Heart right ventricle (tissue), 16 donors: ENCODE measurements around the gene HSD3B1. TPM values are rescaled to one million over a fixed set of nuclear protein-coding genes. Genes with fewer than 3 reads are reported as not detected.
"Not testable (repeated sequence)": the region's sequence is repeated elsewhere in the genome, so short reads cannot be mapped to it uniquely, and the experiment has no call there.

Experiments used
- ATAC-seq, 8 donors: fragments of 200-7000 bp; cut with Tn5 transposase; one replicate each; pipeline ENCODE4 v1.9.1; 2020; ENCODE audit warnings: mild to moderate bottlenecking in 8 of 8, moderate library complexity in 8 of 8, moderate number of reproducible peaks in 1 of 8
- DNase-seq, 2 donors: peaks; one replicate each; pipeline ENCODE4 v3.0.0-alpha.2; 2020
- H3K27ac ChIP-seq, 10 donors: fragments of 200-600 bp; sonication (generic) in 2 of 10; one replicate each; pipeline versions ENCODE4 v1.5.0 to v1.8.0; 2020 to 2022; ENCODE audit warnings: mild to moderate bottlenecking in 3 of 10
- H3K27me3 ChIP-seq, 7 donors: fragments of 200-600 bp; one replicate each; pipeline ENCODE4 v1.8.0; 2021 to 2022; ENCODE audit warnings: mild to moderate bottlenecking in 2 of 7
- H3K36me3 ChIP-seq, 9 donors: fragments of 200-600 bp; sonication (generic) in 1 of 9; one replicate each; pipeline versions ENCODE4 v1.5.0 to v1.8.0; 2020 to 2022; ENCODE audit warnings: mild to moderate bottlenecking in 2 of 9
- H3K4me1 ChIP-seq, 9 donors: fragments of 200-600 bp; sonication (generic) in 1 of 9; one replicate each; pipeline versions ENCODE4 v1.5.0 to v1.8.0; 2020 to 2022; ENCODE audit warnings: mild to moderate bottlenecking in 4 of 9
- H3K4me3 ChIP-seq, 10 donors: fragments of 200-600 bp; sonication (generic) in 2 of 10; one replicate each; pipeline versions ENCODE4 v1.5.0 to v1.8.0; 2020 to 2022; ENCODE audit warnings: mild to moderate bottlenecking in 7 of 10, moderate library complexity in 2 of 10
- H3K9me3 ChIP-seq, 11 donors: fragments of 200-600 bp in 10 of 11; sonication (generic) in 2 of 11; one replicate each; pipeline versions ENCODE4 v1.5.0 to v1.8.0; 2013 to 2022; ENCODE audit warnings: mild to moderate bottlenecking in 2 of 11, control low read depth in 1 of 11, moderate library complexity in 1 of 11
- WGBS, 2 donors: extraction: QIAGEN DNeasy Blood & Tissue Kit; methylation state at CpG; one replicate each; pipeline ENCODE4 v1.1.7; 2013; ENCODE audit warnings: inconsistent platforms in 1 of 2; 5-methylcytosine and 5-hydroxymethylcytosine counted together
- intact Hi-C, 10 donors: fragments of 100-400 bp; cut with DNase I; formaldehyde crosslinking; loops; one replicate each; pipeline versions ENCODE4 v1.11.1 to v1.14.2; 2022
- polyA plus RNA-seq, 2 donors: library from polyadenylated mRNA; stranded (reverse); fragments of 200-250 nt; gene quantifications; one replicate each; pipeline ENCODE4 v1.2.3, GENCODE V29; 2013
- total RNA-seq, 10 donors: library from RNA; stranded (reverse); fragmentation: NEBNext Ultra II Directional in 3 of 10; extraction: Animal tissue kit (Norgen Biotek cat#: 25700) in 3 of 10; gene quantifications; one replicate each; pipeline versions ENCODE4 v1.2.1 to v1.2.4, GENCODE V29; 2021 to 2023
- TF ChIP-seq, protein P1 (sequence below), 9 donors: fragments of 200-600 bp; sonication (generic) in 2 of 9; IDR thresholded peaks; one replicate each; pipeline versions ENCODE4 v1.5.0 to v1.8.0; 2021 to 2022; ENCODE audit warnings: antibody characterized with exemption in 9 of 9, mild to moderate bottlenecking in 5 of 9, moderate library complexity in 1 of 9
- donor health status: Arrhythmogenic right ventricular cardiomyopathy.
- donor health status: ischemic (EF 13 %, LVEDD 7.1; RV severe dilation, severe dysfunction).
- donor health status: healthy with polysubstance abuse.
- donor health status: DM: no; HTN: yes; CAD: no.
- donor health status: DM: no; HTN: no; CAD: no.
- donor health status: ischemic (EF 25% LVEDD 6.9; RV normal size, moderate dysfunction).
- donor health status: ischemic (EF 25% LVEDD 5.7; RV mildly dilated, moderate dysfunction).
- donor health status: healthy.
- donor health status: DM: yes; HTN: yes; CAD: no.
- donor health status: Ischemic cardiomyopathy.
- donor health status: ischemic (EF 35%, LVEDD 5.7; RV mildly dilated, moderate dysfunction).
- donor health status: nonischemic (EF 11% LVEDD 7.7; RV severe dilation, severe dysfunction).
- donor health status: DM: yes; HTN: yes; CAD: no.
- donor health status: PGD.
- donor health status: ischemic (EF 29% LVEDD 5.4; RV normal size, mild dysfunction).
- donor health status: nonischemic (EF 23%, LVEDD 6.1; RV moderate dilation, normal function).

The HSD3B1 gene
- total and polyA plus RNA-seq, 12 donors: not detected

DNA sequence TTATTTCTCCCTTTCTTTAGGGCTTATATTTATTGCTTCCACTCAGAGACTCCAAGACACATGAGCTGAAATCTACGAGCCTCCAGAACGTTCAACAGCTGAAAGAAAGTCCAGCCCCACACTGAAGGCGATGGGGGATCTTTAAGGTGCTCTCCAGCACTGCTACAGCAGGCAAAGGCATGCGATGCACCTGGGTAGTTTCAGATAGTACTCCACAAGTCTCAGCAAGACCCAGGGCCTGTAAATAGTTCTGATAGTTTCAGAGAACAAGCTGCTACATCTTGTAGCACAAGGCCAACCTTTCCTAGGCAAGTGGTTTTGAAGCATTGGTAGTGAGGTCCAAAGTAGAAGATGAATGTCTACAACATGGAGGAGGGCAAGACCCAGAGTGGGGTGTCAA is 2.2 kb upstream of the HSD3B1 start:
- intact Hi-C loops: no loop called here
- no peaks in the 10 kb centered on the region for H3K9me3 ChIP-seq
- no peaks in the 10 kb centered on the region for H3K36me3 ChIP-seq
- TF ChIP-seq, protein P1, sequence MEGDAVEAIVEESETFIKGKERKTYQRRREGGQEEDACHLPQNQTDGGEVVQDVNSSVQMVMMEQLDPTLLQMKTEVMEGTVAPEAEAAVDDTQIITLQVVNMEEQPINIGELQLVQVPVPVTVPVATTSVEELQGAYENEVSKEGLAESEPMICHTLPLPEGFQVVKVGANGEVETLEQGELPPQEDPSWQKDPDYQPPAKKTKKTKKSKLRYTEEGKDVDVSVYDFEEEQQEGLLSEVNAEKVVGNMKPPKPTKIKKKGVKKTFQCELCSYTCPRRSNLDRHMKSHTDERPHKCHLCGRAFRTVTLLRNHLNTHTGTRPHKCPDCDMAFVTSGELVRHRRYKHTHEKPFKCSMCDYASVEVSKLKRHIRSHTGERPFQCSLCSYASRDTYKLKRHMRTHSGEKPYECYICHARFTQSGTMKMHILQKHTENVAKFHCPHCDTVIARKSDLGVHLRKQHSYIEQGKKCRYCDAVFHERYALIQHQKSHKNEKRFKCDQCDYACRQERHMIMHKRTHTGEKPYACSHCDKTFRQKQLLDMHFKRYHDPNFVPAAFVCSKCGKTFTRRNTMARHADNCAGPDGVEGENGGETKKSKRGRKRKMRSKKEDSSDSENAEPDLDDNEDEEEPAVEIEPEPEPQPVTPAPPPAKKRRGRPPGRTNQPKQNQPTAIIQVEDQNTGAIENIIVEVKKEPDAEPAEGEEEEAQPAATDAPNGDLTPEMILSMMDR (IDR thresholded peaks at IDR 0.05): no peak
- H3K4me3 ChIP-seq: no peak overlapping the region
- H3K4me1 ChIP-seq: no peaks in the 10 kb centered on the region
- no peak overlapping the region for H3K27ac ChIP-seq
- no peak for ATAC-seq
- no peaks in the 10 kb centered on the region for H3K27me3 ChIP-seq
- 81 to 84% methylated on average over 4 of the region's 4 CpGs for whole genome bisulfite sequencing, 2 donors
- DNase-seq: no peak

DNA sequence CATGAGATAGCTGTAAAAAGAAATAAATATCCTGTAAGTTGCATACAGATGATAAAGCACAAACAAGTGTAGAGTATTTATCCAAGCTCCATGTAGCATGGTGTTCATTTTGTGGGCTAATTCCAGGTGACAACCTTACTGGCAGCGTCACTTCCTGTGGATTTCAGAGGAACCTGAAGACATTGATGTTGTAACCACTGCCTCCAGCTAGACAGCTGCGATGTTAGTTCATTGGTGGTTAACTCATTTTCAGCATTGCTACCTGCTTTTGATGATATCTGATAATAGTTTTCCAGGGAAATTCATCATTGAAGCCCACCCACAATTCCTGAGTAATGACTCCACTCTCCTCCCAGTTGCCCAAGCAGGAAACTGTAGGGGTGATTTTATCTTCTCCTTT is 3.0 kb downstream of the HSD3B1 start:
- ATAC-seq (no peak), DNase-seq (no peak)
- H3K4me3 ChIP-seq: no peak overlapping the region
- no peaks in the 10 kb centered on the region for H3K4me1 ChIP-seq
- intact Hi-C loops: no loop called here
- no peaks in the 10 kb centered on the region for H3K9me3 ChIP-seq
- no peak overlapping the region for H3K27ac ChIP-seq
- TF ChIP-seq, protein P1 (IDR thresholded peaks at IDR 0.05): no peak
- 91 to 98% methylated on average over 2 of the region's 2 CpGs for WGBS, 2 donors
- no peaks in the 10 kb centered on the region for H3K36me3 ChIP-seq
- H3K27me3 ChIP-seq: no peaks in the 10 kb centered on the region

DNA sequence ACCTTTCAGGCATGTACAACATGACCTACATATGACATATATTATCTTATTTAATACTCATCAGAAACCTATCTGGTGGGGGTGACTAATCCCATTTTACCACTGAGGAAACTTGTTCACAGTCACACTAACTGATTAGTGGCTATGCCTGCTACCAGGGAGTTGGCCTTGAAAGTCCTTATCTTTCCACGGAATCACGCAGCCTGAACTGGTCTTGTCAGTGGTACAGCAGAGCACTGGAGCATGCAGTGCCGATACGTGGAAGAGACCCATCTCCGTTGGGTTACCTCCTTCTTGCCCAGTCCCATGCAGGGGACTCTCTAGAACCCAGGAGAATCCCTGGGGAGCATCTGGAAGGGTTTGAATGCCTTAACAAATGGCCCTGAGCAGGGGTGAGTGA is 8.2 kb downstream of the HSD3B1 start:
- TF ChIP-seq, protein P1 (IDR thresholded peaks at IDR 0.05): no peak
- no peaks in the 10 kb centered on the region for H3K9me3 ChIP-seq
- no peak overlapping the region for H3K27ac ChIP-seq
- no peaks in the 10 kb centered on the region for H3K36me3 ChIP-seq
- 88 to 91% methylated on average over 5 of the region's 5 CpGs for WGBS, 2 donors
- H3K4me1 ChIP-seq: no peaks in the 10 kb centered on the region
- intact Hi-C loops: no loop called here
- ATAC-seq (no peak), DNase-seq (no peak)
- no peaks in the 10 kb centered on the region for H3K27me3 ChIP-seq
- H3K4me3 ChIP-seq: no peak overlapping the region

DNA sequence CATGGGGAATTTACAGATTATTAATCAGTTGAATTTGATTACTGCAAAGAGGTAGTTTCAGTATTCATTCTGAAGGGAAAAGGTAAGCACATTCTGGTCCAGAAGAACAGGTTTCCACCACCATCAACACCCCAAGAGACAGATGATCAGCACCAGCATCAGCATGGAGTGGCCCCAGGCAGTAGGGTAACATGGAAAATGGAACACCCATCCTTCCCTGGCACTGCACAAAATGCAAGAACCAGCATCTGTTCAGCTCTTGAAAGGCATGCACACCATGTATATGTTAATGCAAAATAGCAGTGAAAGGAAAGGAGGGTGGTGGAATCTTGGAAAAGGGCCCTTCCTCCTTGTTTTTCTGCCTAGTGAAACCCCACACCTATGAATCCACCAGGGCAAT is 9.2 kb downstream of the HSD3B1 start:
- Histone ChIP-seq H3K27ac (no peak overlapping the region), H3K27me3 (no peaks in the 10 kb centered on the region), H3K36me3 (no peaks in the 10 kb centered on the region), H3K4me1 (no peaks in the 10 kb centered on the region), H3K9me3 (no peaks in the 10 kb centered on the region), H3K4me3 (no peak overlapping the region)
- ATAC-seq (no peak), DNase-seq (no peak)
- intact Hi-C loops: no loop called here
- TF ChIP-seq, protein P1 (IDR thresholded peaks at IDR 0.05): no peak

DNA sequence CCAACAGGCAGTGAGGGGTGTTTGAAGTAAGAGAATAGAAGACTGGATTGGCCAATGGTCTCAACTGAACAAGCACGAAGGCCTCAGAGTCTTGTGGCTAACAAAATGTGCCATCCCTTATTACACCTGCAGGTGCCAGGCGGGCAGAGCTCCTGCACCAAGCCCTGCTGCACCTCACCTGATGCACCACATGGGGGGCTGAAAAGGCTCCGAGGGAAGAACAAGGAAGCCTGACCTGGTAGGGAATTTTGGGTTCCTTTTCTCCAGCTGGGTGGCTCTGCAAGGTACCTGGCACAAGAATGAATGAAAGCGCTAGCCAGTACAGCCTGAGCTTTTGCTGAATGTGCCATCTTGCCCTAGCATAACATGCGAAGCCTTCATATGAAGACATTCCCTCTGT is 9.7 kb downstream of the HSD3B1 start:
- Histone ChIP-seq H3K4me3 (no peak overlapping the region), H3K36me3 (no peaks in the 10 kb centered on the region), H3K27me3 (no peaks in the 10 kb centered on the region), H3K9me3 (no peaks in the 10 kb centered on the region), H3K27ac (no peak overlapping the region), H3K4me1 (no peaks in the 10 kb centered on the region)
- TF ChIP-seq, protein P1 (IDR thresholded peaks at IDR 0.05): no peak
- WGBS, 2 donors: 86% methylated on average over 5 of the region's 5 CpGs
- intact Hi-C loops: no loop called here
- DNase-seq (no peak), ATAC-seq (no peak)

DNA sequence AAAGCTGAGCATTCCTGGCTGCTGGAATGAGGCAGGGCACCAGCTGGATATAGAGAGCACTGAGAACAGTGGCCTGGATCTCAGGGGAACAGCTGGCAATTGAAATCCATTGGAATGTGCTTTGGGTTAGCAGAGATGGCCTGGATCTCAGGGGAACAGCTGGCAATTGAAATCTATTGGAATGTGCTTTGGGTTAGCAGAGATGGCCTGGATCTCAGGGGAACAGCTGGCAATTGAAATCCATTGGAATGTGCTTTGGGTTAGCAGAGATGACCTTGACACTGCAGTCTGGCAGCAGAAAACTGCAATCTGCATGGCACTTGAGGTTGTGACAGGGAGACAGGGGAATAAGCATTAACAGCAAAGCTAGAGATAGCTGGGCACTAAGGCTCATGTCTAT is 10.7 kb downstream of the HSD3B1 start:
- intact Hi-C loops, DNase-seq, H3K4me1 ChIP-seq, H3K27ac ChIP-seq, H3K9me3 ChIP-seq, H3K4me3 ChIP-seq, H3K27me3 ChIP-seq, H3K36me3 ChIP-seq: not testable (repeated sequence)
- peak in 1 of 8 donors; percentile 61 for ATAC-seq
